Measurements from ENCODE around the gene PLCG2.

DNA sequence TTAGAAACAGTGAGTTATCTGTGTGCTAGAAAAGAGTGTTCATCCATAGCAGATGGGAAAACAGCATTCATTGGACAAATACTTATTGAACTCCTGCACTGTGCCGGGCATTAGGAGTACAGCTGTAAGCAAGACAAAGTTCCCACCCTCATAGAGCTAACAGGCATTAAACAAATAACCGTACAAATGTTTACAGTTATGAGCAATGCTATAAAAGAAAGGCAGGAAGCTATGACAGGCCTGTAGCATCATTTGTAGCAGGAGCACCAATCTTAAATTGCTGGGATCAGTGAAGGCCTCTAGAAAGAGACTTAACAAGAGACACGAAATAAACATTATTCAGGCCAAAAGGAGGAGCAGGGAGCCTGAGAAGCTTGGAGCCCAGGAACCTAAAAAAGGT, 216.6 kb downstream of the PLCG2 start:
- no peak for TF ChIP-seq TAF1 (IDR thresholded peaks at IDR 0.05; ENCODE audit: low read depth)
- TF ChIP-seq CREB1 (IDR thresholded peaks at IDR 0.05; ENCODE audit: low read depth) = no peak
- TF ChIP-seq, protein P1, sequence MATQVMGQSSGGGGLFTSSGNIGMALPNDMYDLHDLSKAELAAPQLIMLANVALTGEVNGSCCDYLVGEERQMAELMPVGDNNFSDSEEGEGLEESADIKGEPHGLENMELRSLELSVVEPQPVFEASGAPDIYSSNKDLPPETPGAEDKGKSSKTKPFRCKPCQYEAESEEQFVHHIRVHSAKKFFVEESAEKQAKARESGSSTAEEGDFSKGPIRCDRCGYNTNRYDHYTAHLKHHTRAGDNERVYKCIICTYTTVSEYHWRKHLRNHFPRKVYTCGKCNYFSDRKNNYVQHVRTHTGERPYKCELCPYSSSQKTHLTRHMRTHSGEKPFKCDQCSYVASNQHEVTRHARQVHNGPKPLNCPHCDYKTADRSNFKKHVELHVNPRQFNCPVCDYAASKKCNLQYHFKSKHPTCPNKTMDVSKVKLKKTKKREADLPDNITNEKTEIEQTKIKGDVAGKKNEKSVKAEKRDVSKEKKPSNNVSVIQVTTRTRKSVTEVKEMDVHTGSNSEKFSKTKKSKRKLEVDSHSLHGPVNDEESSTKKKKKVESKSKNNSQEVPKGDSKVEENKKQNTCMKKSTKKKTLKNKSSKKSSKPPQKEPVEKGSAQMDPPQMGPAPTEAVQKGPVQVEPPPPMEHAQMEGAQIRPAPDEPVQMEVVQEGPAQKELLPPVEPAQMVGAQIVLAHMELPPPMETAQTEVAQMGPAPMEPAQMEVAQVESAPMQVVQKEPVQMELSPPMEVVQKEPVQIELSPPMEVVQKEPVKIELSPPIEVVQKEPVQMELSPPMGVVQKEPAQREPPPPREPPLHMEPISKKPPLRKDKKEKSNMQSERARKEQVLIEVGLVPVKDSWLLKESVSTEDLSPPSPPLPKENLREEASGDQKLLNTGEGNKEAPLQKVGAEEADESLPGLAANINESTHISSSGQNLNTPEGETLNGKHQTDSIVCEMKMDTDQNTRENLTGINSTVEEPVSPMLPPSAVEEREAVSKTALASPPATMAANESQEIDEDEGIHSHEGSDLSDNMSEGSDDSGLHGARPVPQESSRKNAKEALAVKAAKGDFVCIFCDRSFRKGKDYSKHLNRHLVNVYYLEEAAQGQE (IDR thresholded peaks at IDR 0.05; ENCODE audit: low read depth) = no peak
- no peak for TF ChIP-seq TEAD4 (IDR thresholded peaks at IDR 0.05)
- no peak for TF ChIP-seq EP300 (IDR thresholded peaks at IDR 0.05; ENCODE audit: borderline replicate concordance)
- TF ChIP-seq CEBPB (IDR thresholded peaks at IDR 0.05) = no peak
- no peak for TF ChIP-seq NFIC (IDR thresholded peaks at IDR 0.05)
- TF ChIP-seq YY1 (IDR thresholded peaks at IDR 0.05; ENCODE audit: low read depth) = no peak
- TF ChIP-seq, protein P2, sequence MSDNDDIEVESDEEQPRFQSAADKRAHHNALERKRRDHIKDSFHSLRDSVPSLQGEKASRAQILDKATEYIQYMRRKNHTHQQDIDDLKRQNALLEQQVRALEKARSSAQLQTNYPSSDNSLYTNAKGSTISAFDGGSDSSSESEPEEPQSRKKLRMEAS (IDR thresholded peaks at IDR 0.05) = no peak
